ENCODE results near the gene MAD2L2.

Gene MAD2L2

GRCh38 chr1:11648732-11649158 is 32.2 kb downstream of the MAD2L2 start:
- no peak for DNase-seq
- no peak overlapping the region for H3K4me2 ChIP-seq (ENCODE audit: low read depth, low read length)
- no peaks in the 10 kb centered on the region; the same call in 1 of the 2 replicates for H3F3A ChIP-seq (ENCODE audit: insufficient read depth, low read length)
- TF ChIP-seq CTCF (IDR thresholded peaks at IDR 0.05; ENCODE audit: low read length) = no peak
- no peak for TF ChIP-seq EZH2phosphoT487 (IDR thresholded peaks at IDR 0.05; ENCODE audit: low read length)
- TF ChIP-seq EZH2 (optimal IDR thresholded peaks at IDR 0.05; ENCODE audit: low read depth, low read length) = no peak
- H3K4me3 ChIP-seq (ENCODE audit: low read length) = no peak overlapping the region
- peaks cover 15% of the 10 kb centered on the region for H3K4me1 ChIP-seq (ENCODE audit: low read length)
- H3K27ac ChIP-seq (ENCODE audit: low read length) = no peak overlapping the region
- no peak overlapping the region for H2AFZ ChIP-seq (ENCODE audit: low read length)
- no peaks in the 10 kb centered on the region for H4K20me1 ChIP-seq (ENCODE audit: insufficient read depth, low read length)
- no peaks in the 10 kb centered on the region for H3K9me2 ChIP-seq (replicated peaks; ENCODE audit: insufficient read depth, low read length)
- no peak overlapping the region for H3K9ac ChIP-seq (ENCODE audit: low read length)
- H3K36me3 ChIP-seq (replicated peaks; ENCODE audit: insufficient read depth, low read length) = no peaks in the 10 kb centered on the region
- H3K79me2 ChIP-seq (ENCODE audit: low read length) = no peaks in the 10 kb centered on the region
- no peaks in the 10 kb centered on the region for H3K9me3 ChIP-seq (replicated peaks; ENCODE audit: insufficient read depth, low read length)
- peaks cover under 1% of the 10 kb centered on the region for H3K27me3 ChIP-seq (replicated peaks; ENCODE audit: insufficient read depth, low read length)

- H3K9me2 ChIP-seq (replicated peaks; ENCODE audit: insufficient read depth, low read length) = no peaks in the 10 kb centered on the region
- H3K4me2 ChIP-seq (ENCODE audit: low read depth, low read length) = no peak overlapping the region
- H3K27ac ChIP-seq (ENCODE audit: low read length) = no peak overlapping the region
- no peak overlapping the region for H2AFZ ChIP-seq (ENCODE audit: low read length)
- no peak for DNase-seq
- no peaks in the 10 kb centered on the region for H3K9me3 ChIP-seq (replicated peaks; ENCODE audit: insufficient read depth, low read length)
- no peak for TF ChIP-seq EZH2phosphoT487 (IDR thresholded peaks at IDR 0.05; ENCODE audit: low read length)
- TF ChIP-seq CTCF (IDR thresholded peaks at IDR 0.05; ENCODE audit: low read length) = no peak
- TF ChIP-seq EZH2 (optimal IDR thresholded peaks at IDR 0.05; ENCODE audit: low read depth, low read length) = no peak
- no peaks in the 10 kb centered on the region for H3K36me3 ChIP-seq (replicated peaks; ENCODE audit: insufficient read depth, low read length)
- H3K4me1 ChIP-seq (ENCODE audit: low read length) = peaks cover 15% of the 10 kb centered on the region
- peaks cover 8% of the 10 kb centered on the region for H3K27me3 ChIP-seq (replicated peaks; ENCODE audit: insufficient read depth, low read length)
- H3K4me3 ChIP-seq (ENCODE audit: low read length) = no peak overlapping the region
- H4K20me1 ChIP-seq (ENCODE audit: insufficient read depth, low read length) = no peaks in the 10 kb centered on the region
- no peaks in the 10 kb centered on the region; the same call in 1 of the 2 replicates for H3F3A ChIP-seq (ENCODE audit: insufficient read depth, low read length)
- no peak overlapping the region for H3K9ac ChIP-seq (ENCODE audit: low read length)
- no peaks in the 10 kb centered on the region for H3K79me2 ChIP-seq (ENCODE audit: low read length)
These were observed 32.9 kb downstream of the MAD2L2 start for GRCh38 chr1:11648039-11648438.

- DNase-seq = no peak
These were observed 33.6 kb downstream of the MAD2L2 start for GRCh38 chr1:11647333-11647732.

More at GRCh38 chr1:11647333-11647732, 33.6 kb downstream of the MAD2L2 start:
- TF ChIP-seq CTCF (IDR thresholded peaks at IDR 0.05; ENCODE audit: low read length) (no peak), EZH2 (optimal IDR thresholded peaks at IDR 0.05; ENCODE audit: low read depth, low read length) (no peak), EZH2phosphoT487 (IDR thresholded peaks at IDR 0.05; ENCODE audit: low read length) (no peak)
- no peaks in the 10 kb centered on the region for H3K36me3 ChIP-seq (replicated peaks; ENCODE audit: insufficient read depth, low read length)
- H3K4me2 ChIP-seq (ENCODE audit: low read depth, low read length) = no peak overlapping the region
- H3K4me3 ChIP-seq (ENCODE audit: low read length) = no peak overlapping the region
- H3K9me2 ChIP-seq (replicated peaks; ENCODE audit: insufficient read depth, low read length) = no peaks in the 10 kb centered on the region
- H3K9ac ChIP-seq (ENCODE audit: low read length) = no peak overlapping the region
- H3K79me2 ChIP-seq (ENCODE audit: low read length) = no peaks in the 10 kb centered on the region
- peaks cover 11% of the 10 kb centered on the region for H3K27me3 ChIP-seq (replicated peaks; ENCODE audit: insufficient read depth, low read length)
- H3K9me3 ChIP-seq (replicated peaks; ENCODE audit: insufficient read depth, low read length) = no peaks in the 10 kb centered on the region
- H3K4me1 ChIP-seq (ENCODE audit: low read length) = peaks cover 15% of the 10 kb centered on the region
- no peaks in the 10 kb centered on the region; the same call in 1 of the 2 replicates for H3F3A ChIP-seq (ENCODE audit: insufficient read depth, low read length)
- H2AFZ ChIP-seq (ENCODE audit: low read length) = no peak overlapping the region
- H3K27ac ChIP-seq (ENCODE audit: low read length) = no peak overlapping the region
- H4K20me1 ChIP-seq (ENCODE audit: insufficient read depth, low read length) = no peaks in the 10 kb centered on the region

Measured in MM.1S (cell line).